GM21529 (cell line): ENCODE data around the gene SLIT3.

Experiments used
- ATAC-seq: cut with Tn5 transposase; IDR thresholded peaks from one replicate; pipeline ENCODE4 v1.9.1; 2021; ENCODE audit not compliant: unreplicated experiment

SLIT3 gene

DNA sequence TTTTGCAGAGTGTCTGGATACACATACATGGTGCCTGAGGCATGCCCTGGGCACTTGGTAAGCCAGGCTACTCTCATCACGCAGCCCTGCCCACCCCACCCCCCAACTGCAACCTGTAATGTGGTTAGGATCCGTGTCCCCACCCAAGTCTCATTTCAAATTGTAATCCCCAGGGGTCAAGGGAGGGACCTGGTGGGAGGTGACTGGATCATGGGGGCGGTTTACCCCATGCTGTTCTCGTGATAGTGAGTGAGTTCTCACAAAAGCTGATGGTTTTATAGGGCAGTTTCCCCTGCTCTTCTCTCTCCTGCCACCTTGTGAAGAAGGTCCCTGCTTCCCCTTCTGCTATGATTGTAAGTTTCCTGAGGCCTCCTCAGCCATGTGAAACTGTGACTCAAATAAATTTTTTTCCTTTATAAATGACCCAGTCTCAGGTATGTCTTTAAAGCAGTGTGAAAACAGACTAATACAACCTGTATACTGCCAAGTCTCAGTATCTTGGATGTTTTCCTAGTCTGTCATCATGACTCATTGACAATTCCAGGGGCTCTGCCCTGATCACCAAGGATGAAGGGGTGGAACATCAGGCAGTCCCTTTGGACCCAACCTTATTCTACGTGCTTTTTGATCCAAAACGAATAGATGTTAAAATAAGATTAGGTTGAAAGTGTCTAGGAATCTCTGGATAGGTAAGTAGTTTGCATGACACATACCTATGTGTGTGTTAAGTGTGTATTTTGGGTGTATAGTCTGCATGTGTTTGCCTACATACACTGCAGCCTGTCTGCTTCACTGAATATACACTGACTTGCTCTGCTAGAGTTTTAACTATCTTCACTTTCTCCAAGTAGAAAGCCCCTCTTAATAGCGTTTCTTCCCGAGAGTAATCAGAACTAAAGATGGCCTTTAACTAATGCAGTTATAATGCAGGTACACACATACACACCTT is 293.8 kb downstream of the SLIT3 start:
- no peak for ATAC-seq

DNA sequence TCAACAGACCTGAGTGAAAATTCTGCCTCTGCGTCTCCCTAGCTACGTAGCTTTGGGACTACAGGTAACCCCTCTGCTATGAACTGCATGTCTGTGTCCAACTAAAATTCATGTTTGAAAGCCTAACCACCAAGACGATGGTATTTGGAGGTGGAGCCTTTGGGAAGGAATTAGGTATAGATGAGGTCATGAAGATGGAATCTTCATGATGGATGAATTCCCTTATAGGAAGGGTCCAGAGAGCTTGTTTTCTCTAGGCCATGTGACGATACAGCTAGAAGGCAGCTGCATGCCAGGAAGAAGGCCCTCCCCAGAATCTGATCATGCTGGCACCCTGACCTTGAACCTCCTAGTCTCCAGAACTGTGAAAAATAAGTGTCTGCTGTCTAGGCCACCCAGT is 296.4 kb downstream of the SLIT3 start:
- ATAC-seq, result no peak

DNA sequence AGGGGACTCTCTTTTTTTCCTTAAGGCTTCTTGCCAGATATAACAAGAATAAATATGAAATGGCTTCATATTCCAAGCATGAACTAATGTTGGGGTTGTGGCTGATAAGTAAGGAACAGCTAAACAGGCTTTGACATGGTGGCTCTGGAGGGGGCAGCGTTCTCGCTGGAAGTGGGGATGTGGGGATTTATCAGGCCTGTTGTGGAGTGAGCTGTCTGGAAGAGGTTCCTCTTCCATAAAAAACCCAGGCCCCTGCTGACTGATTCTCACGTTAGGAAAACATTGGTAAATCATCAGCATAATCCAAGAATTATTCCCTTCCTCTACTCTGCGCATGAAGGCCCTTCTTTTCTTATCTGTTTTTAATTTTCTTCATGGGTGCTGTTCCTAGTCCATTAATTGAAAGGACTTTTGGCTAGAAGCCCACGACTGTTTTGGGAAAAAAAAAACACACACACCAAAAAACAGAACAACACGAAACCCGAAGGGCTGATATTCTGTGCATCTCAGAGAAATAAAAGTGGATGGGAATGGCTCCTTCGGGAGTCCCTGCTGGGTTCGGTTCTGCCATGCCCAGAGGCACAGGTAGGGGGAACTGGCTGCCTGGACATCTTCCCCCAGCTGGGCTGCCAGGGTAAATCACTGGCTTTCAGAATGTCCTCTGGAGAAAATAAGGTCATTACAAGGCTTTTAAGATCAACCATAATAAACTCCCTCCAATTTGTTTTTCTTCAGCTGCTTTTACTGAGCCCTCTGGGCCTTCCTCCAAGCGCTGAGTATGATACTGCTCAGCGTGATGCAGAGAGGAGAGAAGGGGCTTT is 297.0 kb downstream of the SLIT3 start:
- ATAC-seq, result no peak

DNA sequence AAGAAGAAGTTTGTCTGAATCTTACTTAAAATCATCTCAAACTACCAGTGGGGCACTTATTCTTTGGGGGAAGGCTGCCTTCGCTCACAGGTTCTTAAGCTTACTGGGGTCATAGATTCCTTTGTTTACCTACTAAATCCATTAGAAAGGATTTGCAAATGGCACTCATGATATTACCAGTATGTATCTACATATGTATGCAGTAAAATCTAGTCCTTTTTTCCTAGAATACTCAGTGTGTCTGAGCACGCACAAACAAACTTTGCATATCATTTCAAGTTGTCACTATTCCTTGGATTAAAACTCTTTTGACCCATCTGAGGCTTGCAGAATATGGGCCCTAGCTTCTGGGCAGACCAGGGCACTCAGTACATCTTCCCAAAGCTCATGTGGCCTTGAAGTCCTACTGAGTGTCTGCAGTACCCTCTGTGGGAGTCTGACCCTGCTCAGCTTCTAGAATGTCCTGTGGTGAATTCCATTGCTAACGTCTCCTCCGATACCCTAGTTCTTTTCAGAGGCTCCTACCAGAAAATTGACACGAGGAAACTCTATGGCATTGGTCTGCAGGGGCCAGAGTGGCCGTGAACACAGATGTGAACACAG is 297.9 kb downstream of the SLIT3 start:
- ATAC-seq, result no peak

DNA sequence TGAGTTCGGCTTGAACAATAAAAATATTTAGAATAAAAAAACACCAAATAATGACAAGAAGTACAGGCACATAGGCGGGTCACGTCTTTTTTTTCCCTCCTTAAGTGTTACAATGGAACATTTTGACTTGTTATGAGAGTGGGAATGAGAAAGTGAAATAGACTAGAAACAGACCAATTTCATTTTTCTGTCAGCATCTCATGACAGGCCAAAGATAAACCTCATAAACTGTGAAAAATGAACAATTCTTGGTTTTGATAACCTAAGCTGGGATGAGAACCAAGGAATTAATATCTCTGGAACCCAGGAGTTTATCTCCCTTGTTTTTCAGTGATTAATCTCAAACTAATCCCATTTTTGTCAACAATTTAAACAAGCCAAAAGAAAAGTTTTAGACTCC is 299.5 kb downstream of the SLIT3 start:
- no peak for ATAC-seq

DNA sequence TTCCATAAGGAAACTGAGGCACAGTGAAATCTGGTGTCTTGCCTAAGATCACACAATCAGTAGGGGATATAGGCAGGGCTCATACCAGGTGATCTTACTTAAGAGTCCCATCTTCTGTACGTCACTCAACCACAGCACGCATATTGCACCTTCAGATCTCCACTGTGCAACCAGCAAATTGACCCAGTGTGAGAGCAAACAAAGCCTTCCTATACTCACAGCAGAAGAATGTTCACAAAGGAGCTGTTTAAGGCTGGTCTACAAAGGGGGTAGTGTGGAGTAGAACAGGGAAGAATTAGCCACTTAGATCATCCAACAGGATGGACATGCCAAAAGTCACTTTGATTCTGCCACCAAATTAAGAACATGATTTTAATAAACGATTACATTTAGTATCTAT is 305.9 kb downstream of the SLIT3 start:
- ATAC-seq, result no peak

DNA sequence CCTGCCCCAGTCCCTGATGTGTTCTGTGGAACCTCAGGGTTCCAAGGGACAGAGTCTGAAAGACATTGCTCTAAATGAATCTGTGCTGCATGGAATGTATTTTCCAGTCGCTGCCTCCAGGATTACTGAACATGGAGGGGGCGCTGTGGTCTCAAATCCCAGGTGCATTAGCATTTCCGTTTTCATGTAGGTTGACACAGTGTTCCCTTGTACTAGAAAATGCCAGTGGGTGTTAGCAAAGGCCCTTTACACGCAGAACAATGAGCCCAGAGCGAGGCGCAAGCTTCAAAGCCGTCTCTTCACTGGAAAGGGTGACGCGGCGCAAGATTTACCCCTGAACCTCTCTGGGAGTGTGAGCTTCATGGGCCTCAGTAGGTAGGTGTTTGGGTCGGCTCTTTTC is 308.3 kb downstream of the SLIT3 start:
- ATAC-seq, result no peak

DNA sequence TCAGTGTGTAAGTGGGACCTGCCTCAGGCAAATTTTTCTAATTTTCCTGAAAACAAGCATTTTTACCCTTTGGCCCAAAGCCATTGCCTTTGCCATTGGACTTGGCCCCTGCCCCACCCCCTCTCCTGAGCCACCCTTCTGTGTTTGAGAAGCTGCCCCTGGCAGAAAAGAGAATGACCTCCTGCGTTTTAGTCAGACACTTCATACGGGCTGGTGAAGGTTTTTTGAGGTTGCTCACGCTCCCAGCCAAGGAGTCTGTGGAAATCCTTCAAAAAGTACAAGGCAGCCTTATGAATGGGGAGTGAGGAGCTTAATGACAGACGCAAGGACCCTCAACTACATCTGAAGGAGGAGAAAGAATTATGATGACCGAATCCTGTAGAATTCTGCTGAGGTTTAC is 308.9 kb downstream of the SLIT3 start:
- no peak for ATAC-seq

DNA sequence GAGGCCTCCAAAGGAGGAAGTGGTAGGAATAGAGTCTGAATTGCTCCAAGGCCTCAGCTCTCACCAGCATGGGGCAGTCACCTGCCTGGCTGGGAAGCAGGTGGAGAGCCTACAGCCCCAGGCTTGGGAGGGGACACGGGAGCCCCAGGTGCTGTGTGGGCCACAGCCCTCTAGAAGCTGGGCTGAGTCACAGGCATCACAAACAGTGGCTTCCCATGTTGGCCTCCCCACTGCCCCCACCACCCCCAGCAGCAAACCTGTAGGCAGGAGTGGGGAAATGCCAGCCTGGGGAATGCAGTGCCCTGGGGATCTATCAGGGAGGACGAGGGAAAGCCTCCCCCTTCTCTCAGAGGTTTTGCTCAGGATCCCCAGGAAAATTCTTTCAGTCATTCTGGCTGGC is 309.6 kb downstream of the SLIT3 start:
- no peak for ATAC-seq

DNA sequence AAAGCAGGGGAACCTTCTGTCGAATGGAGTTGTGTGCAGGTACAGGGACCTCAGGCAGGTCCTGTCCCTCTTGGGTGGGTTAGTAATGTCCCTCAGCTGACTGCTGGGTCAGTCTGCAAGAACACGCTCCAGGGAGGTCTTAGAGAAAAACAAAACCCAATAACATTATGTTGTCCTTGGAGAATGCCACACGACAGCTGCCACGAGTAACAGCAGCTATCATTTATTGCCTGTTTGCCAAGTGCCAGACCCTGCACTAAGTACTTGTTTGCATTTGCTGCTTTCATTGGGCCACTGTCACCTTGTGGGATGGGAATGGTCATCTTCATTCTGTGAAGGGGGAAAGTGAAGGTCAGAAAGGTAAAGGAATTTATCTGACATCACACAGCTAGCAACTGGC is 310.3 kb downstream of the SLIT3 start:
- ATAC-seq, result no peak

DNA sequence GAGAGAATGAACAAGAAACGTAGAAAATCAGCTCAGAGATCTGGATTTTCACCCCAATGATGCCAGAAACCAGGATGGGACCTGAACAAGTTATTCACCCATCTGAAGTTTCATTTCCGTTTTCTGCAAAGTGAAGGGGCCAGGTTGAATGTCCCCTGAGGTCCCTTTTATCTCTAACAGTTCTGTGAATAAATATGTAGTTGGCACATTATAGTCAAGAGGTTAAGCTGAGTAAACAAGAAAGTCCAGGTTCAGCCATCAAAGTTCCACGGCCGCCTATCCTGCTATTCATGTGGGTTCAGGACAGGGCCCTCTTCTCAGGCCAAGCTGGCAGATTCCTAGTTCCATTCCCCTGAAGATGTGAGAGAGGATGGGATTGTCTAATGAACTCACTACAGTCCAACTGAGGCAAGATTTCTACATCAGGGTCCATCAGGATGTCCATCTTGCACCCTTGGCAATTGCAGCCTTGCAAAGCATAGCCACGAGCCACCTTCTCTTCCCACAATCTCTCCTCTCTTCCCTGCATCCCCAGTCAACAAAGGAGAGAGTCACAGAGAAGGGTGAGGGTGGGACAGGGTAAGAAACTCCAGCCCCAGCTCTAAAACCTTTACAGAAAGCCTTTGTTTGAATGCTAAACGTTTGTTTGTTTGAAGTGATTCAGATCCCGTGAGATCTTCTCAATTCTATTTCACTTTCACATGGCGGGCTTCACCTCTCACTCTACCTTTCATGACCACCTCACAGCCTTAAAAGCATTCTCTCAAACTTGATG is 311.0 kb downstream of the SLIT3 start:
- no peak for ATAC-seq

DNA sequence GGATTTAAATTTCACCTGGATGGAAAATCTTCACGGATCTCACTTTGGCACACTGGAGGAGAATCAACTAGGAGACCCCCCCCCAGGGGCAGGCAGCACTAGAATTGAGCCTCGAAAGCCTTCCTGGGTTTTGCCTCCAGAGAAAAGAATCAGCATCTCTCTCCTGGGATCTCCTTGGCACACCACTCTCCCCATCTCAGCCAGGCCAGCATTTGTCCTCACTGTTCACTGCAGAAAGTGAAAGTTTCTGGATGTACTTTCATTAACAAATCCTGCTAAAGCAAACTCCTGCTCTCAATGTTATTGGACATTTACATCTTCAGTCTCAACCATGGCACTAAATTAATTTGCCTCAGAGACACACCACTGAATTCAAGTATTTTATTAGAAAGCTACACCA is 312.2 kb downstream of the SLIT3 start:
- no peak for ATAC-seq

DNA sequence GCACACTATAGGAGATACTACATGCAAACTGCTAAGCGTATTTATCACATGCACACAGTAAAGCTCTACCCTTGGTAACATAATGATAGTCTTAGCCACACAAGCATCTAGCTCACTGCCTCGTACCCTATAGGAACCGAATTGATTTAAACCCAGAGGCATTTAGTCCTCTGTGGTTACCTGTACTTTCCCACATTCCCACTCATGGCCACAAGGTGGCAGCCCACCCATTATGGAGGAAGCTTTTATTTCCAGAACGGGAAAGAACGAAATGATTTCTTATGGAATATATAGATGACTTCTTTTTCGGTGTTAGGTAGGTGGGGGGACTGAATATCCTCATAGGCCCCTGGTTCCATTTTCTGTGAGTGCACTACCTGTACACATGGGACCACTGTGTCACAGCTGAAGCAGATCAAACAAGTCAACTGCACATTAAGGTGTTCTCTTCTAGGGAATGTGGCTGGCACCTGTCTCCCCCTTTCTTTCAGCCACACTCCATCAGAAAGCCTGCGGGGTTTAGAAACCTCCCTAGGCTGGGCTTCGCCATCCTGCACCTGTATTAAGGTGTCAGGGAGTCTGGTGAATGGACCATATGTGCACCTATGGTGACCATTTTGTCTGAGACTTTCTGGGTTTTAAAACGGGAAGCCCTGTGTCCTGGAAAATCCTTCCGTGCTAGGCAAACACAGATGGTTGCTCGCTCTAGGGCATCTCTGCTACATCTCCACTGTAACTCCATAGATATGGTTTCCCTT is 313.2 kb downstream of the SLIT3 start:
- ATAC-seq, result peak; percentile 80

DNA sequence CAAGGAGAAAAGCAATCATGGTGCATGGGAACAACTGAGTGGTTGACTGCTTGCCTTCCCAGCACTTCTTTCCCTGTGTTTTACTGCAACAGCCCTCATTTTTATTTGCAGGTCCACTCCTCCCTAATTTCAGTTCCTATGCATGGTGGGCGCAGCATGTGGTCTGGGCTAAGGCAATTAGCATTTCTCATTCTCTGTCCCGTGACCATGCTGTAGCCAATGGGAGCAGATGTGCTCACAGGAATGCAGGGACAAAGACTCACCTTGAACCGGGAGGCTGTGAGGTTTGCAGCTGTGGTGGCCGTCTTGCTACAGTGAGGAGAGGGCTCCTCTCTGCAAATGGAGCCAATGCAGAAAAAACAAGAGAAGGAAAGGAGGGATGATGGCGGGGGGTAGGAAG is 315.5 kb downstream of the SLIT3 start:
- no peak for ATAC-seq

DNA sequence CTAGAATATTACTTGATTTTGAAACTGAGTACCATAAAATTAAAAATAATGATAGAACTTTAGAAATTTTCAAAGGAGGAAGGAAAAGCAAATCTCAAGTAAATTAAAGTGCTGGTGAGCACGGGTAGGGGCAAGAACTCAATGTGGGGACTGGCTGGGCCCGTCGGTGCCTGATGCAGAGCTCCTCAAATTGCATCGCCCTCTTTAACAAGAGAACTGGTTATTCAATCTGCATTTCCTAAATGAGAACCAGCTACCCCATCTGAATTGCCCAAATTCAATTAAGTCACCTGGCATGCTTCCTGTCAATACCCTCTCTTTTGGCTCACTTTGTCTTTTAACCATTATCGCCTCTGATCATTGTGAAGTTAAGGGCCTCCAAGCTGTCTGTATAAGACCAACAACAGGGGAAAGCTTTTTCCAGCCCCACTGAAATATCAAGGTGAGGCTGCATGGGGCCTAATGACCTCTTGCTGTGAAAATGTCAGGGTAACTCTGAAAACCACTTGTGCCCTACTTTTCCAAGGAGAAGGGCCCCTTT is 316.7 kb downstream of the SLIT3 start:
- ATAC-seq, result no peak

DNA sequence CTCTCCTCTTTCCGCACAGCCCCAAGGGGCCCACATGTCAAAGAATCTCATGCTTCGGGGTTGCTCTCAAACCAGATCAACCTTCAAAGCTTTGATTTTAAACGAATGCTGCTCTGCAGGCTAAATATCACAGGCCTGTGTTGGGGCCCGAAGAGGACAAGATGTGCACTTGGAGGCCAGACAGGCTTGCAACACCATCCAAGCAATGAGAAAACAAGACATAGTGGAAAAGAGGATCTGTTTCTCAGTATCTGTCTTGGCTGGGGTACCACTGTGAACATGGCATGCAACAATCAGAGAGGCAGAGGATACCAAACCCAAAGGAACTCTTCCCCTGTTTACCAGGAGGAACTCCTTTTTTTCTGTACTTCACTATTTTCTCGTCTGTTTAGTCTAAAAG is 321.8 kb downstream of the SLIT3 start:
- no peak for ATAC-seq

DNA sequence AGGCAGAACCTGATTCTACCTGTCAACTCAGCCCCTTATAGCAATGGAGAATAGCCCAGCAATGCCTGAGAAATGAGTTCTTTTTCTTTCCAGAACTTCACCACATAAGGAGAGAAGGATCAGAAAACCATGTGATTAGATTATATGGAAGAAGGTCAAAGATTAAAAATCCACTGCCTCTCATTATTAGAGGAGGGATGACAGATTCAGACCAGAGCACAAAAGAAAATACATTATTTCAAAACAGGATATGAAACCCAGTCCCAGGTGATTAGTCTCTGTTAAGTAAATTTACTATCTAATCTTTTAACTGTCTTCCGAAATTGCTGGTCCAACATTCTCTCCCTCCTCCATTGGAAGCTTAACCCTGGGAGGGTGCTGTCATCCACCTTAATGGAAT is 322.4 kb downstream of the SLIT3 start:
- no peak for ATAC-seq

DNA sequence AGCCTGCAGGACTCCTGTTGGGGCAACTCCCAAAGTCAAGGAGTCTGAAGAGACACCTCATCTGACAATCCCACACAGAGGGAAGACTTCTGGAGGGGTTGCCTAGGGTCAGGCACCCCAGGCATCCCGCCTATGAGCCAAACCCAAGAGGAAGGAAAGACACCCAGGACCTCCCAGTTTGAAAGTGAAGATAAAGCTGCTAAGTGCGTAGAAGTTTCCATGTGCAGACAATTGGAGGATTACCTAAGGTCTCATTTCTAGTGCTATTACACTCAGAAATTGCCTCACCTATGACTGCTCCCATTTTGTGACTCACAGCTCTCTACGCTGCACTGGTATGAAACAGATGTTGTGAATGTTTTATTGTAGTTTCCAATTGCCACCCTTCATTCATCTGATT is 322.9 kb downstream of the SLIT3 start:
- no peak for ATAC-seq

DNA sequence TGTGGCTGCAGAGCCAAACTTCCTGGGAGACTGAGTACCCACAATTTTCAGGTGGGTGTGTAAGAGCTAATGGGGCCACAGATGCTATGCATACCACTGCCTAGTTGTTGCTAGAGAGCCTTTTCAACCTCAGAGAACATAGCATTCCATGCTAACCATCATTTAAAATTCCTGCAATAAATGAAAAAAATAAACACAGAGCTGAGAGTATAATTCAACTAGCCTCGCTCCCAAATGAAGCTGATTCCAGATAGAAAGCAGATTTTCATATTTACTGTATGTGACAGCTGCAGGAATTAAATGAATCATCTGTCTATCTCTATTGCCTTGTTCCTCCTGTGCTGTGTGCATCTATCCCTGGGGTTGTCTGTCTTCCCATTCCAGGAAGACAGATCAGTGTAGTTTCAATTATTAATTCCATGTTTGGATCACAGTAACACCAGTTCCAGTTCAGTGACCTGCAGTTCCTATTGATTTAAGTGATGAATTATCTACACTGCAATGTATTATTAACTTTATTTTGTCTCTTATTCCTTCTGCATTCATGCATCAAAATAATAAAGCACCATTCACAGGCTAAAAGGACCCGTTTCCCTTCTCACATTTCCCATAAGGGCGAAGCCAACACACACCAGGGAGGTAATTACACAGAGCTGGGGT is 324.5 kb downstream of the SLIT3 start:
- ATAC-seq, result no peak
